GM19193 (cell line): Measurements from ENCODE around the gene FAM107B.

Experiments
- POLR2A ChIP-seq: IDR thresholded peaks from 4 replicates; pipeline ENCODE4 v1.6.1; 2011; ENCODE audit not compliant: insufficient read depth, insufficient read length; ENCODE audit errors: extremely low read depth

The FAM107B gene

GRCh38 chr10:14468726-14469125 lies 306.0 kb downstream of the FAM107B start:
- no peak for TF ChIP-seq POLR2A
